HG03064 (cell line): ENCODE results near the gene SDHAF3.

Experiments used
- ATAC-seq: cut with Tn5 transposase; IDR thresholded peaks from one replicate; pipeline ENCODE4 v1.9.1; 2021; ENCODE audit warnings: low read depth; ENCODE audit not compliant: unreplicated experiment

SDHAF3 gene

DNA sequence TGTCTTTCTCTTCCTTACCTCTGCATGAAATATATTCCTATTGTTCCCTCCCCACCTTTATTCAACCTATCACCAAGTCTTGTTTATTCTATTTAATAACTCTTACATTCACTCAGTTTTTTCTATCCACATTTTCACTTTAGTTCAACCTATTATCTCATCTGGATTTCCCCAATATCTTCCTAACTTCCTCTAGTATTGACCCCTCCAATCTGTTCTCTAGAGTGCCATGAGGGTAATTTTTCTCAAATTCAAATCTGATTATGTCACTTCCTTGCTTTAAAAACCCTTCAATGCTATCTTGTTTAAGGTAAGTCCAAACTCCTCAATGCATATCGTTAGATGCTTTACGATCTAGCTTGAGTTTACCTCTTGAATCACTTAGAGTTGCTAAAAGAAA is 86.5 kb downstream of the SDHAF3 start:
- no peak for ATAC-seq

- ATAC-seq = no peak
Observed at GRCh38 chr7:97204821-97205220, 87.3 kb downstream of the SDHAF3 start.

DNA sequence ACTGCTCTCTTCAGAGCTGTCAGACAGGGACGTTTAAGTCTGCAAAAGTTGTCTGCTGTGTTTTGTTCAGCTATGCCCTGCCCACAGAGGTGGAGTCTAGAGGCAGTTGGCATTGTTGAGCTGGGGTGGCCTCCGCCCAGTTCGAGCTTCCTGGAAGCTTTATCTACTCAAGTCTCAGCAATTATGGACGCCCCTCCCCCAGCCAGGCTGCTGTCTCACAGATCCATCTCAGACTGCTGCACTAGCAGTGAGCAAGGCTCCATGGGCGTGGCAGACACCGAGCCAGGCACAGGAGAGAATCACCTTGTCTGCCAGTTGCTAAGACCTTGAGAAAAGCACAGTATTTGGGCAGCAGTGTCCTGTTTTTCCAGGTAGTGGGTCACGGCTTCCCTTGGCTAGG is 98.1 kb downstream of the SDHAF3 start:
- ATAC-seq = no peak

GRCh38 chr7:97218767-97219166 is 101.3 kb downstream of the SDHAF3 start:
- no peak for ATAC-seq

DNA sequence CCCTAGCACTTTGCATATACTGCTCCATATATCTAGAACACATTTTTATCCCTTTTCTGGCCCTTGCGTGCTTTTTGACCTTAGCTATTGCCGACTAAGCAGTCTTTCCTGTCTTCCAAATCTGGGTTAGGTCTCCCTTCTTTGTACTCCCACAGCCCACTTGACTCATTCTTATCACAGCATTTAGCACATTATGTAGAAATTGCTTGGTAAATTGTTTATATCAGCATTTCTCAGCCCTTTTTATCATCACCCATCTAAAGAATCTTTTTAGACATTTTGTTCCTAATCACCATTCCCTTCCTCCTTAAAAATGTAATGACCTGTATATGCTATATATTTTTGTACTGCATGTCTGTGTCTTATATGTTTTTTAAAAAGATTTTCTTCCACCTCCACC is 101.7 kb downstream of the SDHAF3 start:
- no peak for ATAC-seq

DNA sequence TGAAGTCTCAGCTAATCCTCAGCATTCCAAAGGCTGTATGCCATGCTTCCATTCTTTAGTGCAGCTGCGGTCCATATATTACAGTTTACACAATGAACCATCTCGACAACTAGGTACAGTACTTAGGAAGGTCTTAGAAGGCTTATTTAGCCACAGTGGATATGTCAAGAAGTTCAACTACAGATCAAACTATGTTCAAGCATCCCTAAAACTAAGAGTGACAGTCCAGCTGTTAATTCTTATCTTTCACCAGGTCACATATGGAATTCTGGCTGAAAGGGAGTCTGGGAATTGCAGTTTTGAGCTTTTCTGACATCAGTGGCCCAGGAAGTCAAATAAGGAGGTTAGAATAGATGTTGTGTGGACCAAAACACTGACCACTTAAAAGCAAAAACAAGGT is 106.8 kb downstream of the SDHAF3 start:
- ATAC-seq = no peak

GRCh38 chr7:97226541-97226940 is 109.0 kb downstream of the SDHAF3 start:
- ATAC-seq = peak; percentile 94
